Hematopoietic multipotent progenitor cell treated with erythropoietin and hydrocortisone succinate and interleukin-3 and kit ligand, for 6 days (in vitro differentiated cells): ENCODE measurements around the gene MYRIP.
A peak's percentile ranks its signal among the peaks of the same experiment; 100 is the strongest.

Experiments used
- DNase-seq: peaks from one replicate; pipeline ENCODE4 v3.0.0-alpha.2; 2015

Gene MYRIP

GRCh38 chr3:39910135-39910534 lies 100.7 kb downstream of the MYRIP start:
- no peak for DNase-seq

- DNase-seq, result no peak
Observed at GRCh38 chr3:39910826-39911464, 101.5 kb downstream of the MYRIP start.

GRCh38 chr3:39911465-39912309 lies 102.3 kb downstream of the MYRIP start:
- DNase-seq, result no peak

GRCh38 chr3:39915027-39915426 lies 105.6 kb downstream of the MYRIP start:
- DNase-seq, result no peak

GRCh38 chr3:39917065-39917773 lies 107.8 kb downstream of the MYRIP start:
- no peak for DNase-seq

DNA sequence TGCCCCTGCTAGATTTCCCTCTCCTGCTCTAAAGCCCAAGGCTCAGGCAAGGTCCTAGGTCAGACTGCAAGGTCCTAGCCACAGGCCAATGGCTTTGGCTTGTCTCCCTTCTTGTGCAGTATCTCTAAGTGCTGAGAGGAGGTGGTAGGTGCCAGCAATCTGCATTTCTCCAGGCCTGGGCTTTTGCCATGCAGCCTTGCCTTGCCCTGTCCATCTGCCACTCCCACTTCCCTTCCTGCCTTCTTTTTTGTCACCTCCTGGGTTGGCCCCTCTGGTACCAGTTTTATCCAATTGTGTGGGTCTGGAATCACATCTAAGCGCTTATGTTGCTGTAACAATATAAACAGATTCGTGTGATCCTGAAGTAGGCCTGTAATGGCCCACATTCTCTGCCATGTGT lies 109.9 kb downstream of the MYRIP start:
- DNase-seq, result no peak

DNA sequence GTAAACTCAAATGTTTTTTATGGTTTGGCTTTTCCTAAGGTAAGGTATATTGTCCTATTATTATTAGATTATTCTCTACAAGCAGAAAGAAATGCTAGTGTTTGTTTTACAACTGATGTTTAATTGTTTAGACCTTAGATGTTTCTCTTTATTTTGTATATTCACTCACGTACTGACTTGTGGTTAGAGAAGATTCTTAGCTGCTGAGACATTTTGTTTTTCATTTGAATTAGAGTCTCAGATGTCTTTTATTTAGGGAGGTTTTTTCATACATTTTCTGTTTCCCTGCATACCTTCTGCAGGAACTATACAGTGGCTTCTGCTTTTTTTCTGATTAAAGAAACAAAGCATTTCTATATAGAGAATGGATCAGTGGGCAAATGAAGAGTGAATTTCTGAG lies 110.9 kb downstream of the MYRIP start:
- no peak for DNase-seq

DNA sequence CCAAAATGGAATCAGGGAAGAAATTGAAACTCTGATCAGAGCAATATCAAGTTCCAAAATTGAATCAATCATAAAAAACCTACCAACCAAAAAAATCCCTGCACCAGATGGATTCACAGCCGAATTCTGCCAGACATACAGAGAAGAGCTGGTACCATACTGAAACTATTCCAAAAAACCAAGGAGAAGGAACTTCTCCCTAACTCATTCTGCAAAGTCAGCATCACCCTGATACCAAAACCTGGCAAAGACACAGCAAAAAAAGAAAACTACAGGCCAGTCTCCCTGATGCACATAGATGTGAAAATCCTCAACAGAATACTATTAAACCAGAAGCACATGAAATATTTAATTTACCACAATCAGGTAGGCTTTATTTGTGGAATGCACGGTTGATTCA lies 118.1 kb downstream of the MYRIP start:
- no peak for DNase-seq

DNA sequence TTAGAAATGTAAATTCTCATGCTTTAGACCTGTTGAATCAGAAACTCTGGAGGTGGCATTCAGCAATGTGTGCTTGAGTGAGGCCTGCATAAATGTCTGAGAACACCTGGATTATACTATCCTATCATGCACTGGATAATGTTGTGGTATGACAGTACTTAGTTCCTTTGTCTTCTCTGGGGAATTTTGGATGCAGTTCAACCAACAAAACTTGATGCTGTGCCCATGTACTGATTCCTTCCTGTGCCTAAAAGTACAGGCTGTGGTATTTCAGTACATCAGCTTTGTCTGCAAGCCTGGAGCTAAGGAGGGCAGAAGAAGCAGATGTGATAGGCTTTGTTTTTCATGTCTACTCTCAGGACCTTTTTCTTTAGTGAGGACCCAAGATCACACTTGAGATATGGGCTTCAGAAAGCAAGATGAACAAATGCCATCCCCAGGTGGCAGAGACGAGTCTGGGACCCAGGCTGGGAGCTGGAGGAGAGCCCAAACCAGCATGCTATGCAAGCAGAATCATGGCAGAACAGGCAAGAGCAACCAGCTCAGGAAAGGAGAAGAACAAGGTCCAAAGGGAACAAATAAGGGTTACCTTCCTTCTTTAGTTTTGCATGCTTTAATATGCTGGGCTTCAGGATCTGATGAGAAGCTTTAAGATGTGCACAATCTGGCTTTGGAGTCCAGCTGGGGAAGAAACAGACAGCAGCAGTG lies 124.7 kb downstream of the MYRIP start:
- DNase-seq, result no peak

- no peak for DNase-seq
Observed at GRCh38 chr3:39934696-39935095, 125.3 kb downstream of the MYRIP start.

GRCh38 chr3:39935261-39935660 lies 125.9 kb downstream of the MYRIP start:
- no peak for DNase-seq

DNA sequence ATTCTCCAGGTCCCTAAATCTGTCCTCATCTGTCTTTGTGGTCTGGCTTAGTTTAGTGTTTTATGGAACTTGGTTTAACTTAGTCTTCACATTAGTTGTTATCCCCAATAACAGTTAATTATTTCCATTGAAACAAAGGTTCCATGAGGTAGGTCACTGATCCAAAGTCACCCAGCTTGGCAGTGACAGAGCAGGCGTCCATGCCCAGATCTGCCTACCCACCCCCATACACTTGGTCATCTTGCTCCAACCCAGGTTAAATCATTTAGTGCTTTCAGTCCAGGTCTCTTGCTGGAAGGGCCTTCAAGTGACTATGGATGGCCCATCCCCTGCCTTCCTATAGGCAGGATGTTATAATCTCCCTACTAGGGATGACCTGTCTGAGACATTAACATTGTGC lies 127.4 kb downstream of the MYRIP start:
- no peak for DNase-seq

DNA sequence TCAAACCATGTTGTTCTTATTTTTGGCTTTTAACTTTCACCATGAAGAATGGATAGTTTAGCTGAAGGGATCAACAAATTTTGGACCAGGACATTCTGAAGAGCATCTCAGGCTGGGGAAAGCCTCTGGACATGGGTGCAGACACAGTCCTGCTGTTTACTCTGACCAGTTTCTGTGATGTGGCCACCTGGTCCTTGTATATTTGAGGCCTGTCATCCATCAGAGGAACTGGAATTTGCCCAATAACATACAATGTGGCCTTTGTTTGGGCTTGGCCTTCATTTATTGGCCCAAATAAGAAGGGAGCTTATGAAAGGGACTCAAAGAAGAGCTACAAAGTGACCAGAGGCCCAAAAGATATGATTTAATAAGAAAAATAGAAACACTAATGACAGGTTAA lies 127.9 kb downstream of the MYRIP start:
- DNase-seq, result no peak

DNA sequence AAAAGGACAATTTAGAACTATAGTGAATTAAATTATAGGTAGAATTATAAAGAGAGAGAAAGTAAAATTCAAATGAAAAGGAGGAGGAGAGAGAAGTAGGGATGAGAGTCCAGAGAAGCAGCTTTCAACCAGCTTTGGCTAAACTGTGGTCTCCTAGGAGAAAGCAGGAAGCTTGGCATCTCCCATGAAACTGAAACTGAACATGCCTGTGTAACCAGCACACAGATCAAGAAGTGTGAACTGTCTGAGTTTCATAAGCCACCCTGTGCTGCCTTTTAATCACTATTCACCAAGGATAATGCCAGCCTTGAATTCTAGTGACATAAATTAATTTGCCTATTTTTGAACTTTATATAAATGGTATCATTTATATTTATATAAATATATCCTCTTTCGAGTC lies 128.5 kb downstream of the MYRIP start:
- DNase-seq, result no peak

DNA sequence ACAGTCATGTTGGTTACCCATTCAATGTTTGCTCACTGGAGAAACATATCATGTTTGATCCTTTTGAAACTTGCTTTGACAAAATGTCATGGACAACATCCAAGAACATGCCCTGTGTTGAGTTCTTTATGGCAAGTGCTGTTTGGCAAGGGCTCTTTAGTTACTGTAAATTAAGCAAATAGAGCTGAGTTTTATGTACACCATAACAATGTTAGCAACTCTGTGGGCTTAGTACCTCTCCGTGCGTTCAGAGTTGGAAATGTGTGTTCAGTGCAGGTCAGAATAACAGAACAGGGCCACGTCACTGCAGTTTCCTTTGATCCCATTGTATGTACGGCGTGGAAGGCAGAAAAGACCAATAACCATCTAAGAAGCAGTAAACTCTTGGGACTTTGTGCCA lies 132.5 kb downstream of the MYRIP start:
- no peak for DNase-seq

DNA sequence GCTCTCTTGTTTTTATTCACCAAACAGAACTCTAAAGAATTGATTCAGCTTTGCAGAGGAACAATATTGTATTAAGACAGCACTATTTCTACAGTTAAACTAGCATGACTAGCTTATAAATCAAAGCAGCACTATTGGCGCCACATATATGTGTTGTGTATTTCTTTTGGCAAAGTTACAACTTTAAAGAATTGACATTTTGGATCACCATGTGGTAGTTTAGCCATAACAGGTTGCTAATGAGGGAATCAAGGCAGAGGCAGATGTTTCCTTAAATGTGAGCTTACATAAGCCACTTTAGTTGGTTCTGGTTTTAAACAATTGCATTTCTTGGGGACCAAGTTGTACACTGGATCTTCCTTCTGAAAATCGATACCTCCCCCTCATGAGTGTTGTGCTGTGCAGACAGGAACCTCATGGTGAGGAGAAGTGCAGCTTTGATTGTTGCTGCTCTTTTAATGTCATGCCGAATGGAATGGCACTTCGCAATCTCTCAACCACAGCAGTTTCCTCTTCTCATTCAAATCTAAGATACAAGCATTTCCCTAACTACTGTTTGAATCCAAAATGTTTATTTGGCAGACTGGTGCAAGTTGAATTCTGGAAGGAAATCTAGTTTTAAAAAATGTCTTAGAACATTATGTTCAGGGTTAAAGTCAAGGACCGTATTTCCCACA lies 151.2 kb downstream of the MYRIP start:
- peak; percentile 26 for DNase-seq

DNA sequence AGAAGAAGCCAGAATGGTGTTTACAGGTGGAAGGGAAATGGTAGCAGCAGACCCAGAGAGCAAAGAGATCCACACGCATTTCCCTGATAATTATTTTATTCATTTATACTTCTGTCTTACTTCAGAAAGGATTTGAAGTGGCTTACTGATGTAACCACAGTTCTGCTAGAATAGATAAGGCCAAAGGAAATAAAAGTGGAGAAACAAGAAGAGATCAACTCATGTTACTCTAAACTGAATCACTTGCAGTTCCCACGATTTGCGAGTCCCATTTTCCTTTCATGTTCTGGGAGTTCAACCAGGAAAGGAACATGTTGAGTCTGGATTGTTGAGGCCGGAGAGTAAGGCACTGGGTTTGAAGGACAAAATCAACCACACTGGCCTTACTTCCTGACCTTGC lies 151.8 kb downstream of the MYRIP start:
- peak; percentile 17 for DNase-seq

- DNase-seq, result no peak
Observed at GRCh38 chr3:39962581-39962980, 153.2 kb downstream of the MYRIP start.

- DNase-seq, result no peak
Observed at GRCh38 chr3:39965461-39965860, 156.1 kb downstream of the MYRIP start.

DNA sequence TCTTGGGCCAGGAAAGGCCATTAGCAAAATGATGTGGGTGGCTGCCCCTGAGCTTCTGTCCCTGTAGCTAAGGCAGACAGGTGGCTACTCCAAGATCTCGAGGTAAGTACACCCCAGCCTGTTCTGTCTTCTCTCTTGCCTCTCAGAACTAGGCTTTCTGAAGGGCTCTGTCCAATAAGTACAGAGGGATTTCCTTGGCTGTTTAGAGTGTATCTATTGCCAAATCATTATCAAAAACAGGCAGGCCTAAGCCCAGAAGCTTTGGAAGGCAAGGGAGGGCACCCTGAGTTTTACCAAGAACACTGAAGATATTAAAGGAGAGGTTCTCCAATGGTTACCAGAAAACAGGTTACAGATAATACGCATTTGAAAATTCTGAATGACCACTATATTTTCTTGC lies 156.6 kb downstream of the MYRIP start:
- no peak for DNase-seq

DNA sequence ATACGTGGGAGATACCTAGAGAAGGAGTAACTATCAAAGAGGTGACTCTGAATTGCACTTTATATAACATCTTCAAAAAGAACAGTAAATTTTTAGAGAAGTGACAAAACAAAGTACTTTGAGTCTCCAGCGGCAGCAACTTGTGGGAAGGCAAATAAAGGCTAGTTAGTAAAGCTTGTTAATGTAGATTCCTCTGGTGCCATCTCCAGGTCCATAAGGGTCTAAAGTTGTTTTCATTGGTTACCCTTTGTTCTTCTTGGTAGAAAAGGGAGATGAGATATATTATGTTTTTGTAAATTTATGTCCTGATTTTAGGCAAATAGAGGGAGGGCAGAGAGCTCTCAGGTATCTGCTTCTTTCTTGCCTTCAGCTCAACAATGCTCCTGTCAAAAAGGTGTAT lies 161.6 kb downstream of the MYRIP start:
- DNase-seq, result no peak

- no peak for DNase-seq
Observed at GRCh38 chr3:39971559-39972031, 162.2 kb downstream of the MYRIP start.

- no peak for DNase-seq
Observed at GRCh38 chr3:39972508-39972907, 163.1 kb downstream of the MYRIP start.
